B cell (primary cell): Measurements from ENCODE around the gene ZFX. TPM values are rescaled to one million over a fixed set of nuclear protein-coding genes. Genes with fewer than 3 reads are reported as not detected.

ENCODE experiments used
- ATAC-seq: fragments of 200-7000 bp; cut with Tn5 transposase; one replicate; pipeline ENCODE4 v1.10.0; 2021; ENCODE audit warnings: low read depth, mild to moderate bottlenecking, moderate number of reproducible peaks, moderate library complexity
- CTCF ChIA-PET: fragments of 350-600 bp; sonication (Branson Sonifier 250); formaldehyde crosslinking; loops from one replicate; lab custom pipeline; 2021; ENCODE audit warnings: antibody characterized with exemption, inconsistent platforms; lab: Charles Lee
- POLR2A ChIA-PET: fragments of 350-600 bp; sonication (Branson Sonifier 250); formaldehyde crosslinking; loops from one replicate; lab custom pipeline; 2021; ENCODE audit warnings: antibody characterized with exemption; lab: Charles Lee
- DNase-seq: peaks from one replicate; pipeline ENCODE4 v3.0.0; 2013
- H2AFZ ChIP-seq: 2 replicates; pipeline ENCODE4 v1.6.1; 2012; ENCODE audit warnings: mild to moderate bottlenecking, low read depth, low read length; ENCODE audit not compliant: insufficient read depth, poor library complexity, severe bottlenecking
- H3K27ac ChIP-seq, 2 donors: 1 replicate in 1 of 2; 2 replicates in 1 of 2; pipeline ENCODE4 v1.5.1; 2012 to 2013; ENCODE audit warnings: low read length in 2 of 2, mild to moderate bottlenecking in 2 of 2, moderate library complexity in 1 of 2
- H3K27me3 ChIP-seq, 4 experiments: fragments of 200-600 bp in 1 of 4; sonication (generic) in 1 of 4; replicated peaks in 1 of 4; 1 replicate in 2 of 4; 2 replicates in 2 of 4; pipeline versions ENCODE4 v1.6.1 to v1.7.0; 2013 to 2016; ENCODE audit warnings: low read length in 3 of 4, mild to moderate bottlenecking in 2 of 4, mixed read lengths in 1 of 4, moderate library complexity in 1 of 4; ENCODE audit not compliant: insufficient read depth in 4 of 4, control insufficient read depth in 3 of 4; ENCODE audit errors: control extremely low read depth in 1 of 4
- H3K36me3 ChIP-seq, 2 experiments: replicated peaks in 1 of 2; 1 replicate in 1 of 2; 2 replicates in 1 of 2; pipeline versions ENCODE4 v1.6.1 to v1.7.1; 2013; ENCODE audit warnings: low read length in 1 of 2; ENCODE audit not compliant: insufficient read depth in 2 of 2, control insufficient read depth in 1 of 2; ENCODE audit errors: control extremely low read depth in 1 of 2, extremely low read depth in 1 of 2
- H3K4me1 ChIP-seq, 2 donors: fragments of 200-600 bp in 1 of 2; sonication (generic) in 1 of 2; 1 replicate in 1 of 2; 2 replicates in 1 of 2; pipeline versions ENCODE4 v1.5.1 to v1.6.1; 2013 to 2017; ENCODE audit warnings: low read length in 2 of 2; ENCODE audit not compliant: control insufficient read depth in 2 of 2, insufficient read depth in 2 of 2
- H3K4me2 ChIP-seq: replicated peaks from 2 replicates; pipeline ENCODE3; 2012; ENCODE audit warnings: mild to moderate bottlenecking, low read depth, low read length; ENCODE audit not compliant: poor library complexity, severe bottlenecking
- H3K4me3 ChIP-seq, 5 experiments: fragments of 200-600 bp in 1 of 5; sonication (generic) in 1 of 5; 1 replicate in 3 of 5; 2 replicates in 2 of 5; pipeline versions ENCODE4 v1.5.1 to v1.7.0; 2011 to 2016; ENCODE audit warnings: low read length in 4 of 5, mild to moderate bottlenecking in 4 of 5, low read depth in 2 of 5, control low read depth in 1 of 5, moderate library complexity in 1 of 5; ENCODE audit not compliant: insufficient read depth in 1 of 5; ENCODE audit errors: control extremely low read depth in 1 of 5, extremely low read depth in 1 of 5
- H3K79me2 ChIP-seq: fragments of 200-600 bp; sonication (generic); one replicate; pipeline ENCODE4 v1.6.0; 2016; ENCODE audit warnings: low read length; ENCODE audit not compliant: control insufficient read depth, insufficient read depth
- H3K9ac ChIP-seq: fragments of 200-600 bp; sonication (generic); 2 replicates; pipeline ENCODE4 v1.6.1; 2017; ENCODE audit warnings: mild to moderate bottlenecking, low read length, moderate library complexity
- H3K9me3 ChIP-seq, 3 donors: one replicate each; pipeline versions ENCODE4 v1.6.1 to v1.7.1; 2013; ENCODE audit warnings: low read length in 2 of 3; ENCODE audit not compliant: control insufficient read depth in 2 of 3, insufficient read depth in 1 of 3; ENCODE audit errors: control extremely low read depth in 1 of 3
- H4K20me1 ChIP-seq: 2 replicates; pipeline ENCODE4 v1.6.0; 2012; ENCODE audit warnings: mild to moderate bottlenecking, low read length; ENCODE audit not compliant: insufficient read depth, control insufficient read depth, poor library complexity, severe bottlenecking
- H3K27ac Mint-ChIP-seq: one replicate; pipeline ENCODE4 v1.8.0; 2021; ENCODE audit warnings: mixed read lengths
- H3K27me3 Mint-ChIP-seq: one replicate; pipeline ENCODE4 v1.8.0; 2021; ENCODE audit warnings: mixed read lengths
- H3K4me1 Mint-ChIP-seq: one replicate; pipeline ENCODE4 v1.8.0; 2021; ENCODE audit warnings: mixed read lengths
- H3K4me3 Mint-ChIP-seq: one replicate; pipeline ENCODE4 v1.8.0; 2021; ENCODE audit warnings: mixed read lengths
- H3K9me3 Mint-ChIP-seq: one replicate; pipeline ENCODE4 v1.8.0; 2022; ENCODE audit warnings: mixed read lengths; ENCODE audit not compliant: insufficient read depth
- CTCF ChIP-seq: fragments of 200-600 bp; IDR thresholded peaks from one replicate; pipeline ENCODE4 v1.8.0; 2022; ENCODE audit warnings: antibody characterized with exemption, mild to moderate bottlenecking
- EZH2 ChIP-seq: IDR thresholded peaks from 2 replicates; pipeline ENCODE4 v1.6.1; 2012; ENCODE audit warnings: borderline replicate concordance, low read depth, mild to moderate bottlenecking, moderate library complexity, low read length; ENCODE audit not compliant: insufficient read depth, poor library complexity, severe bottlenecking
- WGBS: methylation state at CpG from one replicate; pipeline ENCODE4 v1.1.5; 2013; ENCODE audit warnings: missing lambda C conversion rate; ENCODE audit not compliant: insufficient coverage; 5-methylcytosine and 5-hydroxymethylcytosine counted together
- intact Hi-C: fragments of 100-400 bp; cut with micrococcal nuclease; formaldehyde crosslinking; loops from one replicate; pipeline ENCODE4 v1.10.0; 2022
- polyA plus RNA-seq: library from polyadenylated mRNA; depleted of rRNA; stranded (reverse); fragments of >200 nt; gene quantifications from 2 replicates; pipeline ENCODE4 v1.2.3, GENCODE V29; 2012
- total RNA-seq, 2 donors: library from RNA; stranded (reverse); fragments of 120-200 nt in 1 of 2; gene quantifications; 1 replicate in 1 of 2; 2 replicates in 1 of 2; pipeline versions ENCODE4 v1.2.3 to v1.2.4, GENCODE V29; 2013 to 2022

The ZFX gene
- total and polyA plus RNA-seq, 2 donors (not counting 1 experiment from before 2014, with no cell fraction given) = 31.3 to 81.8 TPM

DNA sequence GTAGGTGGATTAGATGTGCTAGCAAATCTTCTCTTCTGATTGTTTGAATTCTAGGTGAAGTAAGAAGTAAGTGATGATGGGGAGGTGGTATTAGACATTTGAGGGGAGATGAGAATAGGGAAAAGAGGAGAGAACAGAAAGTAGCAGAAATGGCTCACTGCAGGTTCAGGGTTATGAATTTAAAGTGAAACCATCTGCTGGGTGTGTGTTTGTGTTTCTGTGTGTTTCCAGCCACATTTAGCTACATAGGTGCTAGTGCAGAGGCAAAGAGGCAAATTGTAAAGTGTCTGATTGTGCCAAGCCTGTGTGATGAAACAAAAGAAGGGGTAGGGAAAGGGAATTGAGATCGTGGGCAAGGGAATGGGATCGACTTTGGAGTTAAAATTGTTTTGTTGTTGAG lies 50.6 kb downstream of the ZFX start:
- peak overlapping the region; percentile 65 for H3K27ac Mint-ChIP-seq
- intact Hi-C loops = loop anchor here (5.0 kb wide), 1 partner anchor 33 kb away; no protein-coding TSS in a partner anchor
- no peaks in the 10 kb centered on the region for H3K9me3 Mint-ChIP-seq
- Histone ChIP-seq H2AFZ (no peak overlapping the region), H3K4me3 (no peak overlapping the region), H3K9ac (no peak overlapping the region), H3K4me2 (no peak overlapping the region), H3K27me3 (no peaks in the 10 kb centered on the region), H3K79me2 (peaks cover 84% of the 10 kb centered on the region), H4K20me1 (peaks cover 86% of the 10 kb centered on the region), H3K9me3 (no peaks in the 10 kb centered on the region), H3K4me1 (peaks cover 7 to 10% of the 10 kb centered on the region in 2 donors), H3K27ac (peak overlapping the region in 1 of 2 donors; percentile 5), H3K36me3 (peaks cover 2% of the 10 kb centered on the region in 2 experiments)
- POLR2A ChIA-PET = no interaction called here
- DNase-seq (no peak), ATAC-seq (no peak)
- WGBS = no CpG with 5 or more reads among the region's 2 CpGs
- CTCF ChIA-PET = no interaction called here
- TF ChIP-seq EZH2 (no peak), CTCF (no peak)
- no peaks in the 10 kb centered on the region for H3K27me3 Mint-ChIP-seq
- no peak overlapping the region for H3K4me3 Mint-ChIP-seq
- H3K4me1 Mint-ChIP-seq = peaks cover 41% of the 10 kb centered on the region

DNA sequence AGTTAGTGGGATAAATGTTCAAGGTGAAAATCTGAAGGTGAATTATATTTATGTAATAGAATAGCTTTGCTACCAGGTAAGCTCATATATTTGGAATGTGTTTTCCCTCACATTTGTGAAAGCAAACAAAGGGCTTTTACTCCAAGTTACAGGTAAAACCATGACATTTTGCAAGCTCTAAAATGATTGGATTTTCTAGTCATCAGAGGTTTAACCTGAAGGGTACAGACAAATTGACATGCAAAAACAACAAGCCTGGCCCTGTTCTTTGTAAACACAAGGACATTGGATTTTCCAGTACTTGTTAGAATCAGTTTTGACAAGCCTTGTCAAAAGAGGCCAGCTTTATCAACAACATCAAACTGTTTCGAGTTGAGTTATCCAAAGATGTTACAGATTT lies 51.7 kb downstream of the ZFX start:
- no peak overlapping the region for H3K27ac Mint-ChIP-seq
- Histone ChIP-seq H3K4me3 (no peak overlapping the region), H3K79me2 (peaks cover 85% of the 10 kb centered on the region), H3K4me1 (peaks cover 10 to 14% of the 10 kb centered on the region in 2 donors), H3K36me3 (peaks cover 2% of the 10 kb centered on the region in 2 experiments), H3K9me3 (no peaks in the 10 kb centered on the region), H3K27ac (peak overlapping the region in 1 of 2 donors; percentile 45), H3K4me2 (no peak overlapping the region), H2AFZ (no peak overlapping the region), H3K9ac (no peak overlapping the region), H4K20me1 (peaks cover 85% of the 10 kb centered on the region), H3K27me3 (no peaks in the 10 kb centered on the region)
- intact Hi-C loops = loop anchor here (5.0 kb wide), 1 partner anchor 34 kb away; no protein-coding TSS in a partner anchor
- H3K27me3 Mint-ChIP-seq = no peaks in the 10 kb centered on the region
- TF ChIP-seq EZH2 (no peak), CTCF (no peak)
- H3K4me1 Mint-ChIP-seq = peaks cover 43% of the 10 kb centered on the region
- WGBS = no CpG with 5 or more reads among the region's 1 CpG
- ChIA-PET CTCF (no interaction called here), POLR2A (no interaction called here)
- no peak for ATAC-seq
- no peak overlapping the region for H3K4me3 Mint-ChIP-seq
- no peak for DNase-seq
- H3K9me3 Mint-ChIP-seq = no peaks in the 10 kb centered on the region
